Omental fat pad (tissue), 4 donors: ENCODE measurements around the gene RBM33. TPM values are rescaled to one million over a fixed set of nuclear protein-coding genes. Genes with fewer than 3 reads are reported as not detected.

Experiments
- ATAC-seq: fragments of 150-250 bp; one replicate; pipeline ENCODE4 v1.9.1; 2016; ENCODE audit warnings: mild to moderate bottlenecking, moderate library complexity; ENCODE audit not compliant: low FRiP score
- DNase-seq: peaks from one replicate; pipeline ENCODE4 v3.0.0-alpha.2; 2019; ENCODE audit warnings: low spot score
- total RNA-seq, 4 donors: library from RNA; depleted of rRNA; stranded (reverse); fragments of >200 nt; gene quantifications; one replicate each; pipeline ENCODE4 v1.1.0, GENCODE V29; 2016
- TF ChIP-seq, protein P1 (sequence below), 3 donors: fragments of 450-650 bp; IDR thresholded peaks; one replicate each; pipeline ENCODE4 v1.5.1; 2016 to 2017; ENCODE audit warnings: antibody characterized with exemption in 3 of 3, mild to moderate bottlenecking in 3 of 3, moderate library complexity in 2 of 3

The RBM33 gene
- total RNA-seq, 4 donors from 2014 or later: 19.5 to 53.4 (median 32.0) TPM

DNA sequence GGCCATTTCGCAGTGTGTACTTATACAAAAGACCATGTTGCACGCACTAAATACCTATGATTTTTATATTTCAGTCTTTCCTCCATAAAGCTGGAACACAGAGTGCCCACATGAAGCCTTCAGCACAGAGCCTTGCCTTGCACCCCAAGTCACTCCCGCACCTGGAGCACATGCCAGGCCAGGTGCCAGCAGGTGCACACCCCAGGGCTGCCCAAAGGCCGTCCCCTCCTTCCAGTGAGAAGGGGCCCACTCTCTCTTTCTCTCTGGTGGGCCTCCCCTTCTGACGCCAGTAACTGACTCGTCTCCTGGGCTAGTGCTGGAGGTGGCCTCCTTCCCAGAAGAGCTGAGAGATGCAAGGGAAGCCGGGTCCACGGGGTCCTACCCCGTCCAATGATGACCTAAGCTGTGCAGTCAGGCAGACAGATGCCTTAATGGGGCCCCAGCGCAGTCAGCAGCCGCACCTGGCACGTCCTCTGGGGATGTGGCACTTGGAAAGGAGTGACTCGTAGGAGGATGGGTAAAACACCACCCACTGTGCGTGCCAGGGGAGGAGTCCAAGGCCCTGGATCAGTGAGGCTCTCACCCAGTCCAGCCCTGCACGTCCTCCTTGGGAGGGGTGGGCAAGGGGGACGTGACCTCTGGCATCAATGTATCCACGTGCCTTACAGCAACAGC, 185.5 kb downstream of the RBM33 start:
- TF ChIP-seq, protein P1, sequence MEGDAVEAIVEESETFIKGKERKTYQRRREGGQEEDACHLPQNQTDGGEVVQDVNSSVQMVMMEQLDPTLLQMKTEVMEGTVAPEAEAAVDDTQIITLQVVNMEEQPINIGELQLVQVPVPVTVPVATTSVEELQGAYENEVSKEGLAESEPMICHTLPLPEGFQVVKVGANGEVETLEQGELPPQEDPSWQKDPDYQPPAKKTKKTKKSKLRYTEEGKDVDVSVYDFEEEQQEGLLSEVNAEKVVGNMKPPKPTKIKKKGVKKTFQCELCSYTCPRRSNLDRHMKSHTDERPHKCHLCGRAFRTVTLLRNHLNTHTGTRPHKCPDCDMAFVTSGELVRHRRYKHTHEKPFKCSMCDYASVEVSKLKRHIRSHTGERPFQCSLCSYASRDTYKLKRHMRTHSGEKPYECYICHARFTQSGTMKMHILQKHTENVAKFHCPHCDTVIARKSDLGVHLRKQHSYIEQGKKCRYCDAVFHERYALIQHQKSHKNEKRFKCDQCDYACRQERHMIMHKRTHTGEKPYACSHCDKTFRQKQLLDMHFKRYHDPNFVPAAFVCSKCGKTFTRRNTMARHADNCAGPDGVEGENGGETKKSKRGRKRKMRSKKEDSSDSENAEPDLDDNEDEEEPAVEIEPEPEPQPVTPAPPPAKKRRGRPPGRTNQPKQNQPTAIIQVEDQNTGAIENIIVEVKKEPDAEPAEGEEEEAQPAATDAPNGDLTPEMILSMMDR (IDR thresholded peaks at IDR 0.05): no peak
- ATAC-seq (no peak), DNase-seq (no peak)

Other genes with a start within 250 kb of the RBM33 start
- gene EN2, start 186.5 kb upstream of the RBM33 start, total RNA-seq: under 1 TPM in 2 of 4 donors, not detected in 2; 0.09 to 0.12 TPM
- gene CNPY1, start 98.1 kb upstream of the RBM33 start, total RNA-seq: not detected
- gene SHH, start 167.8 kb downstream of the RBM33 start, total RNA-seq: not detected